ENCODE measurements around the gene KDM2B. TPM values are rescaled to one million over a fixed set of nuclear protein-coding genes. Genes with fewer than 3 reads are reported as not detected.

Gene KDM2B
- total RNA-seq, 2 experiments from 2014 or later = 66.2 to 72.7 TPM

DNA sequence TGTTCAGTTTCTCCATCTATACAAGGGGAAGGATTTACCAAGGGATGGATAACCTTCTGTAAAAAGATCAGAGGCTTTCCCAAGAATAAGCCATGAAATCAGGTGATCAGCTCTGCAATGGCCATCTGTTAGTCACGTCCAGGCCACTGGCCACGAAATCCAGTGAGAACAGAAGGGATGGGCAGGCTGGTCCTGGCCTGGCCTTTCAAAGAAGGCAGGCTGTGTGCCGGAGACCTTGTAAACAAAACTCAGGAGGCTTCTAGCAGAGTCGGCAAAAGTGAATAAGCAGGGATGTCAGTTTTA is 112.4 kb downstream of the KDM2B start:
- no peak overlapping the region for H3K27ac Mint-ChIP-seq
- H3K4me1 Mint-ChIP-seq = peaks cover 29% of the 10 kb centered on the region
- H3K27me3 Mint-ChIP-seq = no peaks in the 10 kb centered on the region
- no peak overlapping the region for H3K4me3 Mint-ChIP-seq
- H3K36me3 Mint-ChIP-seq (ENCODE audit: low read depth) = peaks cover 4% of the 10 kb centered on the region
- ChIA-PET POLR2A (interaction anchor here (0.6 kb wide), 1 partner anchor 9 kb away, joined by 4 read pairs; no protein-coding TSS in a partner anchor), CTCF (interaction anchor here (0.6 to 1.4 kb wide), 3 partner anchors 14 to 200 kb away, joined by 3 to 4 read pairs (median 3); no protein-coding TSS in a partner anchor)
- DNase-seq = no peak
- no peaks in the 10 kb centered on the region for H3K9me3 Mint-ChIP-seq

DNA sequence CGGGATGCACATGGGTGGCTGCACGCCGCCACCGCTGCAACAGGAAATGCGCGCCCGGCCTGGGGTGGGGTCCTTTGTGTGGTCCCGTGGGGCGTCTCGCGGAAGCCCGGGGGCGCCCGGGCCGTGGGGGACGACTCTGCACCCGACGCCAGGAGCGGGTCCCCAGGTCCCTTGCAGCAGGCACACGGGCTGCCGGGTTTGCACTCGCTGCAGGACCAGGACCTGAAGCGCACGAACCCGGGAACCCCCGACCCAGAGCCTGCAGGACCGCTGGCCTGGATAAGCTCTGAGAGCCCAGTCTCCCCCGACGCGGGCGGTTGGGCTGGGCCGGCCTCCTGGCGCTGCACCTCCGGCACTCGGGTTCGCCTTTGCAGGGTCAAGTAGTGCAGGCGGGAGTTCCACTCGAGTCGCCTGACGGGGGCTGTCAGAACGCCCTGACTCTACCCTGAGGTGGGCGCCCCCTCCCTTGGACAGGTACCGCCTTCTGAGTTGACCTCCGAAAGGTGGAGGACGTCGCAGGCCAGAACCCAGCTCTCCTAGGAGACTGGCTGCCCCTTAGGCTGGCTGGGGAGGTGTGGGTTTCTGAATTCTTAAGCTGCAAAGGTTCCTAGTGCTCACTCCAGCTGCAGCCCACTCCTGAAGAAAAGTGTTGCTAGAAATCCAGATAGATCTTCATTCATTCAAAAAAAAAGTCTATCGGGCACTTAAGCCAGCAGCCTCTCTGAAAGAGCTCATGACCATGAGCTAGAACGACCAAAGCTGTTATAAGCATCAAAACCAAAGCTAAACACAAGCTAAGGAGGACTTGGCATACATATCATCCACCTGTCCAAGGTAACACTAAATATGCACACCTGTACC is 113.0 kb downstream of the KDM2B start:
- CTCF ChIA-PET = interaction anchor here (0.6 to 1.4 kb wide), 3 partner anchors 15 to 201 kb away, joined by 3 to 4 read pairs (median 3); no protein-coding TSS in a partner anchor
- Mint-ChIP-seq H3K36me3 (ENCODE audit: low read depth) (peaks cover 4% of the 10 kb centered on the region), H3K27me3 (no peaks in the 10 kb centered on the region), H3K4me1 (peaks cover 29% of the 10 kb centered on the region), H3K9me3 (no peaks in the 10 kb centered on the region), H3K27ac (no peak overlapping the region), H3K4me3 (peak overlapping the region; percentile 45)
- POLR2A ChIA-PET = interaction anchor here (0.6 kb wide), 1 partner anchor 10 kb away, joined by 4 read pairs; no protein-coding TSS in a partner anchor
- DNase-seq = no peak

DNA sequence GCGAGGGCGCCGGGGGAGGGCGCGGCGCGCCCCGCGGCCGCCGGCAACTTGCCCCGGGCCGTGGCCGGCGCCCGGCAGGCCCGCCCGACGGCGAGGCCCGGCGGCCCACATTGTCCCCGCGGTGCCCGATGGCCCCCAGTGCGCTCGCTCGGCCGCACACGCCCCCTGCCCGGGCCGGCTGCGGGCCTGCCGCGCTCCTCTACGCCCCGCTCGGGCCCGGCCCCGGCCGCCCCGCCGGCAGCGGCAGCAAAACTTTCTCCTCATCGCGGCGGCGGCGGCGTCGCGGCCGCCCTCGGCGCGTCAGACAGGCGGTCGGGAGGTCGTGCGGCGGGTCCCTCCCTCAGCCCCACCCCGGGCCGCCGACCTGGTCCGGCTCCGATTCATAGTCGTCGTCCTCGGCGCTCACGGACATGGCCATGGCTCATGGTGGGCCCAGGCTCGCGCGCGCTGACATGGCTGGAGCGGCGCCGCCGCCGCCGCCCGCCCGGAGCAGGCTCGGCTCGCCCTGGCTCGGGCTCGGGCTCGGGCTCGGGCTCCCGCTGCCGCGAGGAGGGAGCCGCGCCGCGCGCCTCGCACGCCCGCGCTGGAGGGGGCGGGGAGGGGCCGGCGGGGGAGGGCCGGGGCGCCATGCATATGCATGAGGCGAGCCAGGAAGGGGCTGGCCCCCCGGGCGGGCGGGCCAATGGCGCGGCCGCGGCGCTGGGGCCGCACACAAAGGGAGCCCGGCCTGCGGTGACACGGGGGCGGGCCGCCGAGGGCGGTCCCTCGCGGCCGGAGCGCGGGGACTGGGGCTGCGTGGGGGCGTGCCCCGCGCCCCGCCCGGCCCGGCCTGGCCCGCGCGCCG is 113.8 kb downstream of the KDM2B start:
- ChIA-PET CTCF (no interaction called here), POLR2A (no interaction called here)
- H3K27me3 Mint-ChIP-seq = no peaks in the 10 kb centered on the region
- peaks cover 6% of the 10 kb centered on the region for H3K36me3 Mint-ChIP-seq (ENCODE audit: low read depth)
- H3K27ac Mint-ChIP-seq = no peak overlapping the region
- peaks cover 30% of the 10 kb centered on the region for H3K4me1 Mint-ChIP-seq
- H3K9me3 Mint-ChIP-seq = no peaks in the 10 kb centered on the region
- no peak overlapping the region for H3K4me3 Mint-ChIP-seq
- DNase-seq = peak; percentile 88

DNA sequence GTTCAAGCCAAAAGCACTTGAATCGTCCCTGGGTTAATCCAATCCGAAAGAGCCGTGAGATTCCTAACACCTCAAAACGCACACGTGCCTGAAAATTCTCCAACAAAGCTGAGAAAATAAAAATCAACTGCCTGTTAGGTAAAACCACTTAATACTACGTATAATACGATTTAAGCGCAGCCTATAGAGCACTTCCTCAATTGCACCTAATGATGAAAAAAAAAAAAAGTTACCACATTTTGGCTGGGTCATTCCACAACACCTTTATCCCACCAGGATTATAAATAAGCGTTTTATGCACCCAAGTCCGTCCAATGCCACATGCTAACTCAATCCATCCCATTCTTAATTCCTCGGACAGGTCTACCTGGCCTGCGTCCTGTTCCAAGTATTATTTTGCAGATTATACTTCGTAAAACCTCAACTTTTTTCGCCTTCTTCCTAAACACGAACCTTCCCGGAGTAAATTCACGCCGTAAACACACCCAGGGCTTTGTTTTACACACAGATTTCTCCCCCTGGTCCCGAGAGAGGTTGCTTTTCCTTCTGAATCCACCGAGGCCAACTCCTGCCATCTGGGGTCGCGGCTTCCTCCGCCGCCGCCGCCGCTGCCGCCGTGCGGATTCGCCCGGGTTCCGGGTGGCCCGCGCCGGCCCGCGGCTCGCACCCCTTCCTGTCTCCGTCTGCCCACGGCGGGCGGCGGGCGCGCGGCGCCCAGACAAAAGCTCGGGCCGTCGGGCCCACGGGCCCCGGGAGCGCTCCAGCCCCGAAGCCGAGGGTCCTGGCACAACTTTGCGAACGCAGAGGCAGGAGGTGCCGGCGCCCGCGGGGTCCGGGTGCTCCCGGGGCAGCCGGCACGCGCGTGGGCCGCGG is 114.7 kb downstream of the KDM2B start:
- CTCF ChIA-PET = interaction anchor here (0.9 to 1.7 kb wide), 3 partner anchors 9 to 23 kb away, joined by 3 to 4 read pairs (median 3); no protein-coding TSS in a partner anchor
- no peaks in the 10 kb centered on the region for H3K27me3 Mint-ChIP-seq
- no peaks in the 10 kb centered on the region for H3K9me3 Mint-ChIP-seq

DNA sequence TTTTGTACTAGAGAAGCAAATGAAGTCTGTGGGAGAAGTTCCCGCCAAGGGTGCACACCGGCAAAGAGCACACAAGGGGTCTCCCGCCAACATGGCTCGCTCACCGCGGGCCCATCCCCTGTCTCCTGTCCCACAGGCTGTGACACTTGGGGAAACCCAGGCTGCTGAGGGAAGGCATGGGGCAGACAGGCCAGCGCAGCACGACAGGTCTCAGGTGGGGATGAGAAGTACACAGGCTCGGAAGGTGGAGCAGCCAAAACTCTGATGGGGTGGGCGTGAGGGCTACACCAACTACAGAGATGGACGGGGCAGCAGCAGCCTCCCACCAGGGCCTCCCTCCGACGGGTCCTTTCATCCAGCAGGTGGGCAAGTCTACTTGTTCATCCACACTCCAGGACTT is 116.5 kb downstream of the KDM2B start:
- no peaks in the 10 kb centered on the region for H3K9me3 Mint-ChIP-seq
- no peaks in the 10 kb centered on the region for H3K27me3 Mint-ChIP-seq
- H3K36me3 Mint-ChIP-seq (ENCODE audit: low read depth) = peaks cover 11% of the 10 kb centered on the region
- peaks cover 52% of the 10 kb centered on the region for H3K4me1 Mint-ChIP-seq
- no peak for DNase-seq
- ChIA-PET CTCF (interaction anchor here (1.1 to 1.7 kb wide), 6 partner anchors 7 to 330 kb away, joined by 3 to 4 read pairs (median 3); partner anchors contain the start of gene RHOF), POLR2A (interaction anchor here (0.7 kb wide), 1 partner anchor 205 kb away, joined by 3 read pairs; the partner anchor contains the start of gene MORN3)
- no peak overlapping the region for H3K27ac Mint-ChIP-seq
- peak overlapping the region; percentile 41 for H3K4me3 Mint-ChIP-seq

More for the DNA sequence above, 114.7 kb downstream of the KDM2B start:
- Mint-ChIP-seq H3K36me3 (ENCODE audit: low read depth) (peaks cover 7% of the 10 kb centered on the region), H3K27ac (peak overlapping the region; percentile 90), H3K4me3 (peak overlapping the region; percentile 86), H3K4me1 (peaks cover 39% of the 10 kb centered on the region)
- POLR2A ChIA-PET = no interaction called here
- DNase-seq = peak; percentile 44

DNA sequence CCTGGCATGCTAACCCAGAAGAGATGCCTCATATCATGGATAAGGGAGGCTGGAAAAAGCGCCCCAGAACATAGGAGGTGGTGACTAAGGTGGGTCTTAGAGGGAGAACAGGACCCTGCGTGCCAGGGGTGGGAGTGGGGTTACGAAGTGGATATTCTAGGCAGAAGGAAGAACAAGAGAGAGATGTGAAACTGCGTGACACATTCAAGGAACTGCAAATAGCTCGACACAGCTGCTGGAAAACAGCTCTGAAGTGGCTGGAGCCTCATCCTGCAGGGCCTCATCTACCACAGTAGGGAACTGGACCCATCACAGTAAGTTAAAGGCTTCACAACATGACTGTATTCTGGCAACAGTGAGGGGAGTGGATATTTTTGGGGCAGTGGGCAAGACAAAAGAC is 119.8 kb downstream of the KDM2B start:
- H3K27me3 Mint-ChIP-seq = no peaks in the 10 kb centered on the region
- peaks cover 52% of the 10 kb centered on the region for H3K4me1 Mint-ChIP-seq
- H3K27ac Mint-ChIP-seq = peak overlapping the region; percentile 21
- no peak overlapping the region for H3K4me3 Mint-ChIP-seq
- no peak for DNase-seq
- ChIA-PET POLR2A (no interaction called here), CTCF (interaction anchor here (0.9 to 1.4 kb wide), 3 partner anchors 21 to 33 kb away, joined by 3 read pairs; no protein-coding TSS in a partner anchor)
- no peaks in the 10 kb centered on the region for H3K9me3 Mint-ChIP-seq
- peaks cover 17% of the 10 kb centered on the region for H3K36me3 Mint-ChIP-seq (ENCODE audit: low read depth)

DNA sequence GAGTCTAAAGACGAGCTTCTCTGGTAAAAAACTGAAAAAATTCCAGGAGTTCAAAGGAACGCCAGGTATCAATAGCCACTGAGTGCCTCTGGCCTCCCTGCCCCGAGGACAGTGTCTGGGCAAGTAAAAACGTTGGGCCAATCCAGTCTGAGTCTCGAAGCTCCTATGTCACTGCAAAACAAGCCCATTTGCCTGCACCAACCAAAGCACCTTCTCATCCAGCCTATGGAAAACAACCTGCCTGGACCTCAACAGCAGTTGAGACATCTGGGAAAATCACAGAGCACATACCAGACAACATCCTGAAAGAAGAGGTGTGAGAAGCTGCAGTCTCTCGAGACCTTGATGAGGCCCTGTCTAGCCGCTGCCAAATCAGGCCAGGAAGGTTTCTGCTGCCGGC is 124.3 kb downstream of the KDM2B start:
- Mint-ChIP-seq H3K9me3 (no peaks in the 10 kb centered on the region), H3K27me3 (no peaks in the 10 kb centered on the region)
- POLR2A ChIA-PET = no interaction called here

DNA sequence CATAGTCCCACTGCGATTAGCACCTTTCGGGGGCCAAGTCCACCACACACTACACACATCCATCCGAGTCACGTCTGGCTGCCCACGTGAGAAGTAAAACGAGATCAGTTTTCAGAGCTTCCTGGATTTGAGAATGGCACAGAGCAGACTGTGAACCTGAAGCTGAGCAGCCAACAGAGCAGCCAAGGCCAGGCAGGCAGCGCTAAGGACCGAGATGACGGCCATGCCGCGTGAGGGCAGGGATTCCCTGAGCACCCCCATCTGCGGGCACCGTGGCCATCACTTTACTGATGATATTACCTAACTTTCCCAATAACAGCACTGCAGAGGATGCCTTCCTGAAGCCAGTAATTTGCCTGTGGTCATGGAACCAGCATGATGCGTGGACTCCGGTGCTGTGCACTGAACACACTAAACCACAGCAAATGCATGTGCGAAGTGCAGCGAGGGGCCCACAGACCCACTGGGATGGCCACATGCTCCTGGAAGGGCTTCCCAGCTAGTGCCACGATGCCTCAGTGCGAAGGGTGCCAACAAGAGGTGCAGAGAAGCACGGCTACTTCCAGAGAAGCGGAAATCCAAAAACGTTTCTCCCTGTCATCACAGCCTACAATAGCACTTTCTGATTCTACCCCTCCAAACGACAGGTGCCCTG is 124.9 kb downstream of the KDM2B start:
- CTCF ChIA-PET = interaction anchor here (1.1 to 6.2 kb wide), 3 partner anchors 12 to 104 kb away, joined by 3 to 27 read pairs (median 9); partner anchors contain the start of gene ANAPC5
- DNase-seq = no peak
- peaks cover 18% of the 10 kb centered on the region for H3K36me3 Mint-ChIP-seq (ENCODE audit: low read depth)
- H3K4me1 Mint-ChIP-seq = peaks cover 43% of the 10 kb centered on the region
- POLR2A ChIA-PET = no interaction called here
- no peaks in the 10 kb centered on the region for H3K9me3 Mint-ChIP-seq
- H3K27ac Mint-ChIP-seq = no peak overlapping the region
- H3K4me3 Mint-ChIP-seq = no peak overlapping the region
- no peaks in the 10 kb centered on the region for H3K27me3 Mint-ChIP-seq

More for the DNA sequence above, 124.3 kb downstream of the KDM2B start:
- DNase-seq = no peak
- Mint-ChIP-seq H3K4me1 (peaks cover 47% of the 10 kb centered on the region), H3K4me3 (no peak overlapping the region), H3K27ac (no peak overlapping the region), H3K36me3 (ENCODE audit: low read depth) (peaks cover 17% of the 10 kb centered on the region)
- CTCF ChIA-PET = interaction anchor here (0.5 to 6.2 kb wide), 4 partner anchors 9 to 831 kb away, joined by 3 to 27 read pairs (median 4); no protein-coding TSS in a partner anchor

DNA sequence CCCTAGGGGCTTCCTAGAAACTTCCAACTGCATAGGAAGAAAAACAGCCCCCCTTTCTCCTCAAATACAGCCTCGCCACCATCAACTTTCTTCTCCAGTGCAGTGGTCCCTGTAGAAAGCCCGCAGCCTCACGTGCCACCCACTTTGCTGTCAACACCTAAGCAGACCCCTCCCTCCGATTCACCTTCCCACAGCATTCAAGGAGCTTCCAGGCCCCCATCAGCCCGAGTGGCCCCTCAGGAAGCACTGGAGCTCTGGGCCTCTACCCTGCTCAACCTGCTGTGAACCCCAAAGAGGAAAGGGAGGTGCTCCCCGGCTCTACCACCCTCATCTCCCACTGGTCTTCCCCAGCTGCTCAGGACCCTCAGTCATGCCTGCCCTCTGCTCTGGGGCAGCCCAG is 125.9 kb downstream of the KDM2B start:
- Mint-ChIP-seq H3K27me3 (no peaks in the 10 kb centered on the region), H3K9me3 (no peaks in the 10 kb centered on the region), H3K36me3 (ENCODE audit: low read depth) (peaks cover 17% of the 10 kb centered on the region), H3K4me1 (peaks cover 34% of the 10 kb centered on the region), H3K27ac (no peak overlapping the region), H3K4me3 (no peak overlapping the region)
- ChIA-PET CTCF (interaction anchor here (0.6 to 6.2 kb wide), 6 partner anchors 9 to 186 kb away, joined by 3 to 27 read pairs (median 4); partner anchors contain the start of gene ANAPC5), POLR2A (no interaction called here)
- no peak for DNase-seq

DNA sequence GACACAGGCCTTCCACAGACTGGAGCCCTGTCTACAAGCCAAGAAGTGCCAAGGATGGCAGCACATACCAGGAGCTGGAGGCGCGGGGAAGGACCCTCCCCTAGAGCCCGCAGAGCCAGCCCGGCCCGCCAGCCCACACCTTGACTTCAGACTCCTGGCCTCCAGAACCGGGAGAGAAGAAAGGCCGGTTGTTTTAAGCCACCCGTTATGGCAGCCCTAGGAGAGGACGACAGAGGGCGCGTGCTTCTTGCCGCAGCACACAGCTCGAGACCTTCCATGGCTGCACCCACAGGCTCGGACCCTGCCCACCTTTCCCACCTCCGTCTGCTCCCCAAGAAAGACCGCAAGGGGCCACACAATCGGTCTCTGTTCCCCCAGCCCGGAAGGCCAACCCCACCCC is 127.2 kb downstream of the KDM2B start:
- H3K27me3 Mint-ChIP-seq = no peaks in the 10 kb centered on the region
- H3K4me1 Mint-ChIP-seq = peaks cover 35% of the 10 kb centered on the region
- no peaks in the 10 kb centered on the region for H3K9me3 Mint-ChIP-seq
- no peak overlapping the region for H3K27ac Mint-ChIP-seq
- ChIA-PET POLR2A (no interaction called here), CTCF (no interaction called here)
- no peak overlapping the region for H3K4me3 Mint-ChIP-seq
- peaks cover 24% of the 10 kb centered on the region for H3K36me3 Mint-ChIP-seq (ENCODE audit: low read depth)
- DNase-seq = no peak

DNA sequence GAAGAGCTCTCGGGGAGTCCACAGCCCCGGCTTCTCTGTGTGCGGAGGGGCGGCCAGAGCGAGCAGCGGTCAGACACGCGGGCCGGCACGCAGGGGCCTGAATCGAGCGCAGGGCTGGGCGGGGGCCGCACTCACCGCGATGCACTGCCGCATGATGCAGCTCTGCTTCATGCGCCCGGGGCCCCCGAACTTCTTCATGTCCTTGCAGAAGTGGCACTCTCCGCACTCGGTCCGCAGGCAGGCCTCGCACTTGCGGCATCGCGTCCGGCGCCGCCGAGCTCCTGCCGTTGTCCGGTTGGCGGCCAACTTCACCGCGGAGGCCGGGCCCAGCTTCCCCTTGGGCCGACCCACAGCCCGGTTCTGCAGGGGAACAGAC is 127.8 kb downstream of the KDM2B start:
- ChIA-PET CTCF (no interaction called here), POLR2A (interaction anchor here (0.7 kb wide), 1 partner anchor 318 kb away, joined by 3 read pairs; no protein-coding TSS in a partner anchor)
- DNase-seq = no peak
- H3K27me3 Mint-ChIP-seq = no peaks in the 10 kb centered on the region
- H3K4me3 Mint-ChIP-seq = no peak overlapping the region
- H3K4me1 Mint-ChIP-seq = peaks cover 35% of the 10 kb centered on the region
- peaks cover 28% of the 10 kb centered on the region for H3K36me3 Mint-ChIP-seq (ENCODE audit: low read depth)
- H3K27ac Mint-ChIP-seq = no peak overlapping the region
- H3K9me3 Mint-ChIP-seq = no peaks in the 10 kb centered on the region
